MCF 10A (cell line): Measurements from ENCODE around the gene ANKRD11. TPM values are rescaled to one million over a fixed set of nuclear protein-coding genes. Genes with fewer than 3 reads are reported as not detected.

Experiments
- BruUV-seq: library from RNA; stranded (reverse); fragments of 400-500 nt; replicated peaks from 2 replicates; lab custom pipeline; 2021; lab: Mats Ljungman, UMichigan
- CTCF ChIA-PET: fragments of 300-600 bp; sonication (Branson Sonifier 250); formaldehyde crosslinking; extraction: SDS; loops from one replicate; lab custom pipeline; 2021; ENCODE audit warnings: antibody characterized with exemption, inconsistent platforms; lab: Yijun Ruan, JAX
- POLR2A ChIA-PET: fragments of 300-600, 350-650 bp; sonication (Branson Sonifier 250); formaldehyde crosslinking; extraction: SDS; loops from one replicate; lab custom pipeline; 2020; ENCODE audit warnings: antibody characterized with exemption, inconsistent platforms; lab: Yijun Ruan, JAX
- DNase-seq: peaks from one replicate; pipeline ENCODE4 v3.0.0-alpha.2; 2018; ENCODE audit not compliant: unreplicated experiment
- H3K27ac Mint-ChIP-seq: one replicate; pipeline ENCODE4 v1.8.0; 2022; ENCODE audit warnings: mild to moderate bottlenecking, low read depth, mixed read lengths; ENCODE audit not compliant: unreplicated experiment
- H3K27me3 Mint-ChIP-seq: one replicate; pipeline ENCODE4 v1.8.0; 2022; ENCODE audit warnings: mixed read lengths; ENCODE audit not compliant: insufficient read depth, unreplicated experiment
- H3K36me3 Mint-ChIP-seq: one replicate; pipeline ENCODE4 v1.8.0; 2022; ENCODE audit warnings: mild to moderate bottlenecking, moderate library complexity, mixed read lengths; ENCODE audit not compliant: insufficient read depth, unreplicated experiment
- H3K4me1 Mint-ChIP-seq: one replicate; pipeline ENCODE4 v1.8.0; 2022; ENCODE audit warnings: mixed read lengths; ENCODE audit not compliant: insufficient read depth, unreplicated experiment
- H3K4me3 Mint-ChIP-seq: one replicate; pipeline ENCODE4 v1.8.0; 2022; ENCODE audit warnings: mild to moderate bottlenecking, moderate library complexity, mixed read lengths; ENCODE audit not compliant: unreplicated experiment
- H3K9me3 Mint-ChIP-seq: one replicate; pipeline ENCODE4 v1.8.0; 2022; ENCODE audit warnings: mixed read lengths; ENCODE audit not compliant: unreplicated experiment
- intact Hi-C: fragments of 100-400 bp; cut with micrococcal nuclease; formaldehyde crosslinking; loops from 2 replicates; pipeline ENCODE4 v1.14.1; 2022
- total RNA-seq: library from RNA; stranded (reverse); gene quantifications from 2 replicates; pipeline ENCODE4 v1.2.3, GENCODE V29; 2022
- TF ChIP-seq, protein P1 (sequence below): fragments of 200-600 bp; IDR thresholded peaks from one replicate; pipeline ENCODE4 v1.8.0; 2022; ENCODE audit warnings: antibody characterized with exemption, mild to moderate bottlenecking; ENCODE audit not compliant: unreplicated experiment

Gene ANKRD11
- total RNA-seq, 1 experiment from 2014 or later, result 237 TPM

DNA sequence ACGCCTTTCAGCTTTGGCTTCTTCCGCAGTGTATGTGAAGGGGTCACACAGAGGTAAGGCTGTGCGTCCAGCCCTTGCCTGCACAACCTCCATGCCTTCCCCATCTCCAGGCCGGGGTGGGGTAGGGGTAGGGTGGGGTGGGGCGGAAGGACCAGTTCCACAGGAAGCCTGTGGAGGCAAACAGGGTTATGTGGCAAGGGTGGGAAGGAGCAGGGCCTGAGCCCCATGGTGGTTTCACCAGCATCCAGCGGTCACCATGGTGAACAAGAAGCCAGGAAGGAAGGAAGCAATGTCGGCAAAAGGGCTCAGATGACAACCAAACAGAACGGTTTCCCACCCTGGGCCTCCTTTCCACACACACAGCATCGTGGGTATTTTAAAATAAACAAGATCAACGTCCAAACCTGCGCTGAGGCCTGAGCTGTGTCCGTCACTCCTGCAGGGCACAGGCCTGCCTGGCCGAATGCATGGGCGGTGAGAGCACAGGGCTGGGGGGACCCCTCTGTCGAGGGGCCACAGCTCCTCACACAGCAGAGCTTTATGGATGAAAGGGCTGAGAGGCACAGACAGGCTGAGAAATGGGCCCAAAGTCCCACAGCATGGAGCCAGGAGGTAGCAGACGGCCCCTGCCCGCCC, 192.3 kb downstream of the ANKRD11 start:
- no TSS peak for BruUV-seq
- Mint-ChIP-seq H3K4me1 (peaks cover 14% of the 10 kb centered on the region), H3K36me3 (peaks cover 60% of the 10 kb centered on the region), H3K4me3 (no peak overlapping the region), H3K9me3 (no peaks in the 10 kb centered on the region), H3K27me3 (no peaks in the 10 kb centered on the region), H3K27ac (peak overlapping the region; percentile 78)
- ChIA-PET CTCF (interaction anchor here (1.4 to 2.2 kb wide), 2 partner anchors 9 to 11 kb away, joined by 3 to 12 read pairs; no protein-coding TSS in a partner anchor), POLR2A (interaction anchor here (1.6 kb wide), 1 partner anchor 23 kb away, joined by 8 read pairs; no protein-coding TSS in a partner anchor)
- no peak for DNase-seq
- intact Hi-C loops, result no loop called here
- TF ChIP-seq, protein P1, sequence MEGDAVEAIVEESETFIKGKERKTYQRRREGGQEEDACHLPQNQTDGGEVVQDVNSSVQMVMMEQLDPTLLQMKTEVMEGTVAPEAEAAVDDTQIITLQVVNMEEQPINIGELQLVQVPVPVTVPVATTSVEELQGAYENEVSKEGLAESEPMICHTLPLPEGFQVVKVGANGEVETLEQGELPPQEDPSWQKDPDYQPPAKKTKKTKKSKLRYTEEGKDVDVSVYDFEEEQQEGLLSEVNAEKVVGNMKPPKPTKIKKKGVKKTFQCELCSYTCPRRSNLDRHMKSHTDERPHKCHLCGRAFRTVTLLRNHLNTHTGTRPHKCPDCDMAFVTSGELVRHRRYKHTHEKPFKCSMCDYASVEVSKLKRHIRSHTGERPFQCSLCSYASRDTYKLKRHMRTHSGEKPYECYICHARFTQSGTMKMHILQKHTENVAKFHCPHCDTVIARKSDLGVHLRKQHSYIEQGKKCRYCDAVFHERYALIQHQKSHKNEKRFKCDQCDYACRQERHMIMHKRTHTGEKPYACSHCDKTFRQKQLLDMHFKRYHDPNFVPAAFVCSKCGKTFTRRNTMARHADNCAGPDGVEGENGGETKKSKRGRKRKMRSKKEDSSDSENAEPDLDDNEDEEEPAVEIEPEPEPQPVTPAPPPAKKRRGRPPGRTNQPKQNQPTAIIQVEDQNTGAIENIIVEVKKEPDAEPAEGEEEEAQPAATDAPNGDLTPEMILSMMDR, result no peak

DNA sequence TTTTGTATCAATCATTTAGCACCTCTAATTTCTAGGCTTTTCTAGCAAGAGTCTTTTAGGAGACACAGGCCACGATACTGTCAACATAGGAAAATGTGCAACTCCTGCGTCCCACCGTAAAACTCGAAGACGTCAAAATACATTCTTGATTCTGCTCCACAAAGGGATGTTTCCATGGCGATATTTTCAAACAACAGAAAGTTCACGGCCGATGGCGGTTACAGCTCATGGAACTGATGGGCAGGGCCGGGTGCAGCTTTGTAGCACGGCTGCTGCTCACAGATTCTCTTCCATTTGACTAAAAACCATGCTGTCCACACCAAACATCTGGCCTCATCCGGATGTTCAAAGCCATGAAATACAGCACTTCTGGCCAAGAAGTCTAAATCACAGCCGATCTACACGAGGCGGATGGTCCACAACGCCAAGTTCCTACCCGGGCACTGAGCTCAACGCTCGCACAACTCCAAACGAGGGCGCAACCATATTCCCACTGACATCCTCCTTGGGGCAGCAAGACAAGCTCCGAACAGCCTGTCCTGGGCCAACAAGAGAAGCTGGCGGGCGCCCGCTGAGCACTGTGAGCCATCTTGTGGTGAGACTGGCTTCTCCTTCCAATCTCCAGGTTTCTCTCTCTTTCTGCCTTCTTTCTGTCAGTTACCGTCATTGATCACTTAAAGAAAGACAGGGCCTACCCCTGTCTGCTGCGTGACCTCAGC, 193.0 kb downstream of the ANKRD11 start:
- Mint-ChIP-seq H3K4me3 (no peak overlapping the region), H3K27ac (peak overlapping the region; percentile 78), H3K4me1 (peaks cover 14% of the 10 kb centered on the region), H3K36me3 (peaks cover 55% of the 10 kb centered on the region), H3K27me3 (no peaks in the 10 kb centered on the region), H3K9me3 (no peaks in the 10 kb centered on the region)
- ChIA-PET POLR2A (interaction anchor here (0.5 to 1.6 kb wide), 2 partner anchors 24 to 161 kb away, joined by 3 to 8 read pairs; no protein-coding TSS in a partner anchor), CTCF (interaction anchor here (1.4 to 2.2 kb wide), 2 partner anchors 8 to 10 kb away, joined by 3 to 12 read pairs; no protein-coding TSS in a partner anchor)
- TF ChIP-seq, protein P1, result no peak
- DNase-seq, result no peak
- BruUV-seq, result no TSS peak
- intact Hi-C loops, result no loop called here

DNA sequence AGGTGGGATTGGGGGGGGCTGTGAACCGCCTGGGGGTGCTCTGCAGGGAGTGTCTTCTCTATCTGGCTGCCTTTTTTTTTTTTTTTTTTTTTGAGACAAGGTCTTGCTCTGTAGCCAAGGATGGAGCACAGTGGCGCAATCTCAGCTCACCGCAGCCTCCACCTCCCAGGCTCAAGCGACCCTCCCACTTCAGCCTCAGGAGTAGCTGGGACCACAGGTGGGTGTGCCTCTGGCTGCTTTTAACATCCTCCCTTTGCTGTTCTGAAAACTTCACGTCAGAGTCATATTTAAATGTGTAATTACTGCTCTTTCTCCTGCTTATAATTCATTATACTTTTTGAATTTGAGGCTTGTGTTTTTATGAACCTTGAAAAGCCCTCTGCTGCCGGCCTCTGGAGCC, 194.4 kb downstream of the ANKRD11 start:
- TF ChIP-seq, protein P1, result no peak
- BruUV-seq, result no TSS peak
- H3K36me3 Mint-ChIP-seq, result peaks cover 55% of the 10 kb centered on the region
- DNase-seq, result no peak
- peaks cover 14% of the 10 kb centered on the region for H3K4me1 Mint-ChIP-seq
- no peaks in the 10 kb centered on the region for H3K9me3 Mint-ChIP-seq
- peak overlapping the region; percentile 36 for H3K27ac Mint-ChIP-seq
- CTCF ChIA-PET, result interaction anchor here (0.6 kb wide), 1 partner anchor 115 kb away, joined by 3 read pairs; no protein-coding TSS in a partner anchor
- H3K27me3 Mint-ChIP-seq, result no peaks in the 10 kb centered on the region
- H3K4me3 Mint-ChIP-seq, result no peak overlapping the region
- POLR2A ChIA-PET, result interaction anchor here (0.9 to 1.0 kb wide), 2 partner anchors 9 to 16 kb away, joined by 3 read pairs; no protein-coding TSS in a partner anchor
- intact Hi-C loops, result no loop called here
